ENCODE measurements around the gene PODXL2.
"Not testable (repeated sequence)": the region's sequence is repeated elsewhere in the genome, so short reads cannot be mapped to it uniquely, and the experiment has no call there.

Gene PODXL2

GRCh38 chr3:127605547-127605946, 23.4 kb upstream of the PODXL2 start:
- DNase-seq (ENCODE audit: insufficient read length, low spot score); FAIRE-seq: not testable (repeated sequence)

GRCh38 chr3:127606086-127606805, 22.7 kb upstream of the PODXL2 start:
- FAIRE-seq = no peak

DNA sequence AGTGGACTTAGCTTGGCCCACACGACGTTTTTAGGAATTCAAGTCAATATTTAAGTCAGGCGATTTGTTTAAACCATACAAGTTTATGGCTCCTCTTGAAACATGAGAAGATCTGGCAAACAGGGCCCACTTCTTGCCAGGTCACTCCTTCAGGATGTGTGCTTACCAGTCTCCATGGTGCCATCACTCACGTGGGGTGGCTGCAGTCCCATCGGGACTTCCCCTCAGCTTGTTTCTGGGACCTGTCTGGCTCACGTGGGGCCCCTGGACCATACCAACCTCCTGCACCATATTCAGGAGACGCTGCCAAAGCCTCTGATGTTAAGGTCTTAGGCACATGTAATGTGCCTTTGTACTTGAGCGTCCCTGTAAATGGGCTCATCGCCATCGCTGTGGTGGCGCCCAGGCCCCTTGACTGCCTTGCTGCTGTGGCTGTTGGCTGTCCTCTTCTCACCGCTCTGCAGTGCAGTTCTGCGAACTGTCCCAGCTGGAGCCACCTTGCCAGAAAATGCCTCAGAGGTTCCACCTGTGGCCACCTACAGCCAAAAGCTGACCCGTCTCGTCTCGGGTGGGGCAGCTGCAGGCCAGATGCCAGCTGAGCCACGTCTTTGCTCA, 21.9 kb upstream of the PODXL2 start:
- DNase-seq (ENCODE audit: insufficient read length, low spot score) (no peak), FAIRE-seq (no peak)

More at GRCh38 chr3:127606086-127606805, 22.7 kb upstream of the PODXL2 start:
- DNase-seq (ENCODE audit: insufficient read length, low spot score) = no peak

- no peak for DNase-seq (ENCODE audit: insufficient read length, low spot score)
- no peak for FAIRE-seq
Observed at GRCh38 chr3:127607675-127608361, 21.2 kb upstream of the PODXL2 start.

DNA sequence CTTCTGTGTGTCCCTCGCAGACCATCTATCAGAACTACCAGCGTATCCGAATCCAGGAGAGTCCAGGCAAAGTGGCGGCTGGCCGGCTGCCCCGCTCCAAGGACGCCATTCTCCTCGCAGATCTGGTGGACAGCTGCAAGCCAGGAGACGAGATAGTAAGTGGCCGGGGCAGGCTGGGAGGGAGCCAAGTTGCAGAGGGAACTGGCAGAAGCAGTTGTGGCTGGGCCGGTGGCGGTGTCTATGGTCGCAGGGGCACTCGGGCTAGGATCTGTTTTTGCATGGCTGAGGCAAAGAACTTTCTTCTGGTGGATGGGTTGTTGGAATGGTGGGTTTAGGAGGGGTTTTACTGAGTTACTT, 20.6 kb upstream of the PODXL2 start:
- DNase-seq (ENCODE audit: insufficient read length, low spot score) (no peak), FAIRE-seq (no peak)

DNA sequence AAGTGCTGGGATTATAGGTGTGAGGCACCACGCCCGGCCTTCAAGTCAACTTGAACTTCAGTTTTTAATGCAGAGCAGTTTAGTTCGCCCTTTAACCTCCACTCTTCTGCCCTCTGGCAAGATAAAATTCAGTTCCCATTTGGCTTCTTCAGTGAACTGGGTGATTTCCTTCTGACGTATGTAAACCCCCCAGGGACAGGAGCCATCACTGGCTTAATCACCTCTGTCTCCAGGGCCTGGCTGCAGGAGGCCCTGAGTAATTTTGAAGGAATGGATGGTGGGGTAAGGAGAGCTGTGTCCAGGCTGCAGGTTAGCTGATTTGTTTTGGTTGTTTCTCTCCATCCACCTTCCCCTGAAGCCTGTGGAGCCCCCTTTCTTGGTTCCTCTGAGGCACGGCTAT, 18.9 kb upstream of the PODXL2 start:
- FAIRE-seq (no peak), DNase-seq (ENCODE audit: insufficient read length, low spot score) (no peak)

GRCh38 chr3:127611251-127611650, 17.7 kb upstream of the PODXL2 start:
- FAIRE-seq = no peak
- DNase-seq (ENCODE audit: insufficient read length, low spot score) = no peak

DNA sequence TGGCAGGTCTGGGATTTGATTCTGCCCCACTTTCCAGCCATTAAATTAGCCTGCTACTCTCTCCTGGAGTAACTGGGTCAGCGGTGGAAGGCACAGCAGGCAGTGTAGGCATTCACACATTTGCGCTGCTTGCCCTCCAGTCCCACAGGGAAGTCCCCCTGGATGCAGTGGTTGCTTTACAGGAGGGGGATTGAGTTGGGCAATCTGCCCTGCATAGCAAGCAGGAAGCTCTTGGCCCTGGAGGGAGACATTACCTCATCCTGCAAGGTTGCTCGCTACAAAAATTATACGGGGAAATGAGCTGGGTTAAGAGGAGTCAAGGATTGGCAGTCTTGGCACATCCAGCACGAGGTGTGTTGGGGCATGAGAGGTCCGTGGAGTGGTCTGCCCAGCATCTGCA, 16.0 kb upstream of the PODXL2 start:
- FAIRE-seq (no peak), DNase-seq (ENCODE audit: insufficient read length, low spot score) (no peak)

- FAIRE-seq (no peak), DNase-seq (ENCODE audit: insufficient read length, low spot score) (no peak)
Observed at GRCh38 chr3:127613406-127613805, 15.6 kb upstream of the PODXL2 start.

- DNase-seq (ENCODE audit: insufficient read length, low spot score) (no peak), FAIRE-seq (no peak)
Observed at GRCh38 chr3:127614928-127615589, 13.9 kb upstream of the PODXL2 start.

DNA sequence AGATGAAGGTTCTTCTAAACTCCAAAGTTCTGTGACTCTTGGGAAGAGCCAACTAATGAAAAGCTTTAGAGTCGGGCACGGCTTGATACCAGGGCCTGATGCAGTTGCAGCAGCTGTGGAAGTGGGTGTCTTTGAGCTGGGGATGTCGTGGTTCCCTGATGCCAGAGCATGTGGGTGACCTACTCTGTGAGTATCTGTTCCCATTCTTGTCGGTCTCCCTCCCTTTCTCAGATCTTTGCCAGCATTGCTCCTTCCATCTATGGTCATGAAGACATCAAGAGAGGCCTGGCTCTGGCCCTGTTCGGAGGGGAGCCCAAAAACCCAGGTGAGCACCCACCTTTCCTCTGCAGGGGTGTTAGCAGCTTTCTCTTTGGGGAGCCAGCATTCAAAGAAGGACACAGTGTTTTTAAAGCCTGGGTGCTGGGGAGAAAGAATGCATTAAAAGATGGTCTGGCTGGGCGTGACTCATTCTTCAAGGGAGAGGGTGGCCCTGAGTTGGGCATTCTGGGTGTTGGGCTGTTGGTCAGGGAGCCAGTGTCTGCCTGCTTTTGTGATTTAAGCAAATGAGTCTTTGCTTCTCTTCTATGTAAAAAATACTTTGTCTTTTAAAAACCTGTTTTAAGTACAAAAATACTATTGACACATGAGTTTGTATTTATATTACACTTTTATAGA, 13.2 kb upstream of the PODXL2 start:
- no peak for FAIRE-seq
- no peak for DNase-seq (ENCODE audit: insufficient read length, low spot score)

- DNase-seq (ENCODE audit: insufficient read length, low spot score) (no peak), FAIRE-seq (no peak)
Observed at GRCh38 chr3:127616836-127617605, 12.0 kb upstream of the PODXL2 start.

DNA sequence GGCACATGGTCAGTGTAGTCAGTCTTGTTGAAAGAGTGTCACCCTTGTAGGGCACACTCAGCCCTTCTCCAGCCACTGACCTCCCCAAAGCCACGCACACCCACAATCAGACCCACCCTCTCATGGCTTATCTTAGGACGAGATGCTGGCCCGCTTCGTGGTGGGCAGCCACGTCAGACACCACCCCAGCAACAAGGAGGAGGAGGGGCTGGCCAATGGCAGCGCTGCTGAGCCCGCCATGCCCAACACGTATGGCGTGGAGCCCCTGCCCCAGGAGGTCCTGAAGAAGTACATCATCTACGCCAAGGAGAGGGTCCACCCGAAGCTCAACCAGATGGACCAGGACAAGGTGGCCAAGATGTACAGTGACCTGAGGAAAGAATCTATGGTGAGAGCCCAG, 10.1 kb upstream of the PODXL2 start:
- FAIRE-seq = no peak

DNA sequence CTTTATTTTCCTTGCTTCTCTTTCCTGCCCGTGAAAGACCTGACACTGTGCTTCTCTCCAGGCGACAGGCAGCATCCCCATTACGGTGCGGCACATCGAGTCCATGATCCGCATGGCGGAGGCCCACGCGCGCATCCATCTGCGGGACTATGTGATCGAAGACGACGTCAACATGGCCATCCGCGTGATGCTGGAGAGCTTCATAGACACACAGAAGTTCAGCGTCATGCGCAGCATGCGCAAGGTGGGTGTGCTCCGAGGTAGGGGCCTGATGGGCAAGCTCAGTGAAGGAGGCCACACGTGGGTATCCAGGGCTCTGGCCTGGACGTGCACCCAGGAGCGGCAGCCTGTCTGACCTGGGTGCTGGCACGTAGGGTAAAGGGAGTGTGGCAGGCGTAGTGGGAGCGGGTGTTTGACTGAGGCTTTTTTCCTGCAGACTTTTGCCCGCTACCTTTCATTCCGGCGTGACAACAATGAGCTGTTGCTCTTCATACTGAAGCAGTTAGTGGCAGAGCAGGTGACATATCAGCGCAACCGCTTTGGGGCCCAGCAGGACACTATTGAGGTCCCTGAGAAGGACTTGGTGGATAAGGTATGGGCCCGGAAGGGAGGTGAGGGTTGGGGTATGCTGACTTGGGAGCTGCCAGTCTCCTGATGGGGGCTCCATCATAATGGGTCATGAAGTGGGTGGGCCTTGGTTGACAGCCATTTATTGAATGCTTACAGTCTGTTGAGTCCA, 8.2 kb upstream of the PODXL2 start:
- FAIRE-seq = no peak
- no peak for DNase-seq (ENCODE audit: insufficient read length, low spot score)

More for the DNA sequence above, 10.1 kb upstream of the PODXL2 start:
- no peak for DNase-seq (ENCODE audit: insufficient read length, low spot score)

DNA sequence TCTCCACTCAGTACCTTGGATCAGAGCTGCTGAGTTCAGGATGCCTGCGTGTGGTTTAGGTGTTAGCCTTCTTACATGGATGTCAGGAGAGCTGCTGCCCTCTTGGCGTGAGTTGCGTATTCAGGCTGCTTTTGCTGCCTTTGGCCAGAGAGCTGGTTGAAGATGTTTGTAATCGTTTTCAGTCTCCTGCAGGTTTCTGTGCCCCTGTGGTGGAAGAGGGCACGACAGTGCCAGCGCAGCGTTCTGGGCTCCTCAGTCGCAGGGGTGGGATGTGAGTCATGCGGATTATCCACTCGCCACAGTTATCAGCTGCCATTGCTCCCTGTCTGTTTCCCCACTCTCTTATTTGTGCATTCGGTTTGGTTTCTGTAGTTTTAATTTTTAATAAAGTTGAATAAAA, 7.0 kb upstream of the PODXL2 start:
- FAIRE-seq (no peak), DNase-seq (ENCODE audit: insufficient read length, low spot score) (no peak)

DNA sequence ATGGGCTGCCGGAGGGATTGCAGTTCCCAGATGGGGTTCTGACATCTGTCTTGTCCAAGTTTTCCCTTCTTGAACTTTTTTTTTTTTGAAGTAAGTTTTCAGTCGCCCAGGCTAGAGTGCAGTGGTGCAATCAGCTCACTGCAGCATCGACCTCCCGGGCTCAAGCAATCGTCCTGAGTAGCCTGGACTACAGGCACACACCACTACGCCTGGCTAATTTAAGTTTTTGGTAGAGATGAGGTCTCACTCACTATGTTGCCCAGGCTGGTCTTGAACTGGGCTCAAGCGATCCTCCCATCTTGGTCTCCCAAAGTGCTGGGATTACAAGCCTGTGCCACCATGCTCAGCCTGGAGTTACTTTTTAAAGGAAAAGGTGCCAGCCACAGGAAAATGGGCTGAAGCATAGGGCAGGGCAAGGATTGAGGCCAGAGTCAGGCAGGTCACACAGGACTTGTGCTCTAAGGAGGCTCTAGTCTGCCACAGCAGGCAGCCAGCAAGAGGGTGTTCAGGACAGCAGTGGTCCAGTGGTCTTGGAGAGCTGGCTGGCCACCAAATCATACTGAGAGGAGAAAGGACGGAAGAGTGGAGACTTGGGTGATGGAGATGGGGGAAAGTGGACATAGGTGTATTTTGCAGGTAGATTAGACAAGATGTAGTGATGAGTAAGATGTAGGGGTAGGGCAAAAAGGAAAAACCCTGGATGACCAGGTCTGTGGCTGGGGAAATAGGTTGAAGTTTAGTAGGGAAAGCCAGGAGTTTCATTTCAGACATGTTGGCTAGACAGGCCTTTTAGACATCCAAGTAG, 6.0 kb upstream of the PODXL2 start:
- no peak for FAIRE-seq

DNA sequence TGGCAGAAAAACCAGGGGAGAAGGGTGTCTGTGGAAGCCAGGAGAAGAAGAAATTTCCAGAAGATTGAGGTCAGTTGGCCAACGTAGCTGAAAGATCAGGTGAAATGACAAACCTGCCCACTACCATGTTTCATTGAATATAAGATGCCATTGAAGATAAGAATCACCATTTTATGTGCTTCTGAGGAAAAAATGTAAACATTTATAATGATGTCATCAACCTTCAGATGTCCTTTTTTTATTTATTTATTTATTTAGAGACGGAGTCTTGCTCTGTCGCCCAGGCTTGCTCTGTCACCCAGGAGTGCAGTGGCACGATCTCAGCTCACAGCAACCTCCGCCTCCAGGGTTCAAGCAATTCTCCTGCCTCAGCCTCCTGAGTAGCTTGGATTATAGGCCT, 4.9 kb upstream of the PODXL2 start:
- FAIRE-seq (no peak), DNase-seq (ENCODE audit: insufficient read length, low spot score) (no peak)

More for the DNA sequence above, 6.0 kb upstream of the PODXL2 start:
- DNase-seq (ENCODE audit: insufficient read length, low spot score) = no peak

- DNase-seq (ENCODE audit: insufficient read length, low spot score) (no peak), FAIRE-seq (no peak)
Observed at GRCh38 chr3:127625821-127626220, 3.2 kb upstream of the PODXL2 start.

DNA sequence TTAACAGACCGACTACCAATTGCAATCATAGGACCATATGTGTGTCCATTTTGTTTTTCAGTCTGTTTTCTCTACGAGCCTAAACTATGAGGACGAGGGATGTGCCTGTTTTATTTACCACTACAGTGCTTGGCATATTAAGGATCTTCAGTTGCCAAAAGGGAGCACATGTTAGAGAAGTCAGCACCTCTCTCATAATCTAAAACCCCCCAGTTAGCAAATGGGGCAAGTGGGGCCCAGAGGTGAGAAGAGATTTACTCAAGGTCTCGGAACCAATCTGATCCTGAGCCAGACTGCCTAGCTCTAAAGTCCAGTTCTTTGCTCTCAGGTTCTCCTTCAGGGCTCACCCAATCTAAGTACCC, 578 bp upstream of the PODXL2 start:
- FAIRE-seq = no peak

More for the DNA sequence above, 578 bp upstream of the PODXL2 start:
- no peak for DNase-seq (ENCODE audit: insufficient read length, low spot score)

All from GM19239 (cell line).